KG1 (cell line): ENCODE data around the gene ACTN1.
"Not testable (repeated sequence)": the region's sequence is repeated elsewhere in the genome, so short reads cannot be mapped to it uniquely, and the experiment has no call there.

Experiments
- DNase-seq: peaks from one replicate; lab custom pipeline; 2025; lab: John Stamatoyannopoulos, UW

Gene ACTN1

GRCh38 chr14:68979021-68979721 is at the start of gene ACTN1:
Gene ACTN1 (minus strand): TSS chr14:68979302. CDS start chr14:68979056, 246 bp downstream.
- DNase-seq: no peak

- DNase-seq: no peak
These were observed 48.3 kb upstream of the ACTN1 start for GRCh38 chr14:69027242-69027913.

- DNase-seq: no peak
These were observed 43.9 kb upstream of the ACTN1 start for GRCh38 chr14:69023035-69023434.

- DNase-seq: not testable (repeated sequence)
These were observed 43.0 kb upstream of the ACTN1 start for GRCh38 chr14:69022093-69022492.

- DNase-seq: no peak
These were observed 38.6 kb upstream of the ACTN1 start for GRCh38 chr14:69017706-69018105.

GRCh38 chr14:69014829-69015259 is 35.7 kb upstream of the ACTN1 start:
- no peak for DNase-seq

- peak; percentile 42 for DNase-seq
These were observed 35.1 kb upstream of the ACTN1 start for GRCh38 chr14:69013943-69014782.

GRCh38 chr14:69012256-69012953 is 33.3 kb upstream of the ACTN1 start:
- no peak for DNase-seq

- DNase-seq: no peak
These were observed 31.5 kb upstream of the ACTN1 start for GRCh38 chr14:69010648-69011047.

GRCh38 chr14:69008421-69008884 is 29.4 kb upstream of the ACTN1 start:
- no peak for DNase-seq

GRCh38 chr14:69006346-69006745 is 27.2 kb upstream of the ACTN1 start:
- DNase-seq: no peak

- no peak for DNase-seq
These were observed 26.5 kb upstream of the ACTN1 start for GRCh38 chr14:69005432-69006148.

- no peak for DNase-seq
These were observed 25.8 kb upstream of the ACTN1 start for GRCh38 chr14:69004731-69005431.

- DNase-seq: no peak
These were observed 24.5 kb upstream of the ACTN1 start for GRCh38 chr14:69003626-69004025.

- DNase-seq: no peak
These were observed 23.0 kb upstream of the ACTN1 start for GRCh38 chr14:69002069-69002468.

- no peak for DNase-seq
These were observed 22.3 kb upstream of the ACTN1 start for GRCh38 chr14:69001375-69001774.

GRCh38 chr14:68998062-68998461 is 19.0 kb upstream of the ACTN1 start:
- DNase-seq: no peak

- no peak for DNase-seq
These were observed 16.6 kb upstream of the ACTN1 start for GRCh38 chr14:68995731-68996130.

- no peak for DNase-seq
These were observed 15.0 kb upstream of the ACTN1 start for GRCh38 chr14:68994056-68994455.

- no peak for DNase-seq
These were observed 8.5 kb upstream of the ACTN1 start for GRCh38 chr14:68987653-68988036.
